ENCODE results near the gene DDX17. TPM values are rescaled to one million over a fixed set of nuclear protein-coding genes. Genes with fewer than 3 reads are reported as not detected.

Gene DDX17
- total RNA-seq, 1 donor from 2014 or later: 651 TPM

GRCh38 chr22:38485783-38486182 is 20.3 kb downstream of the DDX17 start:
- Mint-ChIP-seq H3K27ac (peak overlapping the region; percentile 13), H3K27me3 (no peaks in the 10 kb centered on the region), H3K36me3 (ENCODE audit: insufficient read depth) (peaks cover 65% of the 10 kb centered on the region), H3K4me1 (ENCODE audit: low read depth) (no peaks in the 10 kb centered on the region), H3K9me3 (ENCODE audit: low read depth) (no peaks in the 10 kb centered on the region), H3K4me3 (ENCODE audit: low read depth) (no peak overlapping the region)
- no peak for DNase-seq (ENCODE audit: low spot score, unreplicated experiment)
- no peak for TF ChIP-seq CTCF (IDR thresholded peaks at IDR 0.05; ENCODE audit: unreplicated experiment)

- Mint-ChIP-seq H3K4me3 (ENCODE audit: low read depth) (no peak overlapping the region), H3K4me1 (ENCODE audit: low read depth) (peaks cover 3% of the 10 kb centered on the region), H3K36me3 (ENCODE audit: insufficient read depth) (peaks cover 51% of the 10 kb centered on the region), H3K9me3 (ENCODE audit: low read depth) (no peaks in the 10 kb centered on the region), H3K27me3 (no peaks in the 10 kb centered on the region), H3K27ac (peak overlapping the region; percentile 20)
- TF ChIP-seq CTCF (IDR thresholded peaks at IDR 0.05; ENCODE audit: unreplicated experiment): no peak
- DNase-seq (ENCODE audit: low spot score, unreplicated experiment): no peak
Measured at GRCh38 chr22:38484244-38484643, 21.9 kb downstream of the DDX17 start.

DNA sequence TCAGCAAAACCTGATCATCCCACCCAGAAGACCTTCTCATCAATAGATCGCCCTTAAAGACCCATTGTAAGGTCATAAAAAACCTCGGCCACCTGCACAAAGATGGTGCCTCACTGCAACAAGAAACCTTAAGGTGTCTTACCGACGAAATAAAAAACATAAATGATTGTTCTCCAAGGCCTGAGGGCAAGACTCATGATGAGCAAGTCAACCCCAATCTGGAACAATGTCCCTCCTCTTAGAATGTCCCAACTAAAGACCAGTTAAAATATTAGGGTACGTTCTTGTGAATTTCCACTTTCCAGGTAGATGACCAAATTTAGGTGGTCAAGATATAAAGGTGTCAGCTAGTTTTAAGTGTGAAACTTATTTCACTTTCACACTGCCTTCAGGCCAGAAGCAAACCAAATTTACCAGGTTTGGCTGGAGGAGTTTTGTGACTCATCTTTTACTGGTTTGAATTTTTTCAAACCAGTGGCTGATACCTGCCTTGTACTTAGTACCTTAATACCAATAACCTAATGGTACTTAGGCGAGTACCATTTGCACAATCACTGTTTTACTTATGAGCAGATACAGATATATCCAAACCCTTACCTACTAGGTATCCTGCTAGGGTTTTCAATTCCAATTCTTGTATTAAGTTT is 23.3 kb downstream of the DDX17 start:
- peaks cover 4% of the 10 kb centered on the region for H3K4me1 Mint-ChIP-seq (ENCODE audit: low read depth)
- H3K36me3 Mint-ChIP-seq (ENCODE audit: insufficient read depth): peaks cover 43% of the 10 kb centered on the region
- TF ChIP-seq CTCF (IDR thresholded peaks at IDR 0.05; ENCODE audit: unreplicated experiment): no peak
- H3K4me3 Mint-ChIP-seq (ENCODE audit: low read depth): no peak overlapping the region
- no peak overlapping the region for H3K27ac Mint-ChIP-seq
- DNase-seq (ENCODE audit: low spot score, unreplicated experiment): no peak
- no peaks in the 10 kb centered on the region for H3K9me3 Mint-ChIP-seq (ENCODE audit: low read depth)
- H3K27me3 Mint-ChIP-seq: no peaks in the 10 kb centered on the region

GRCh38 chr22:38481871-38482332 is 24.2 kb downstream of the DDX17 start:
- peaks cover 43% of the 10 kb centered on the region for H3K36me3 Mint-ChIP-seq (ENCODE audit: insufficient read depth)
- no peaks in the 10 kb centered on the region for H3K27me3 Mint-ChIP-seq
- DNase-seq (ENCODE audit: low spot score, unreplicated experiment): no peak
- H3K4me1 Mint-ChIP-seq (ENCODE audit: low read depth): peaks cover 11% of the 10 kb centered on the region
- peak overlapping the region; percentile 83 for H3K27ac Mint-ChIP-seq
- H3K9me3 Mint-ChIP-seq (ENCODE audit: low read depth): no peaks in the 10 kb centered on the region
- TF ChIP-seq CTCF (IDR thresholded peaks at IDR 0.05; ENCODE audit: unreplicated experiment): no peak
- no peak overlapping the region for H3K4me3 Mint-ChIP-seq (ENCODE audit: low read depth)

- Mint-ChIP-seq H3K4me3 (ENCODE audit: low read depth) (no peak overlapping the region), H3K4me1 (ENCODE audit: low read depth) (peaks cover 11% of the 10 kb centered on the region), H3K36me3 (ENCODE audit: insufficient read depth) (peaks cover 39% of the 10 kb centered on the region), H3K27ac (peak overlapping the region; percentile 92), H3K27me3 (no peaks in the 10 kb centered on the region), H3K9me3 (ENCODE audit: low read depth) (no peaks in the 10 kb centered on the region)
- no peak for DNase-seq (ENCODE audit: low spot score, unreplicated experiment)
- no peak for TF ChIP-seq CTCF (IDR thresholded peaks at IDR 0.05; ENCODE audit: unreplicated experiment)
Measured at GRCh38 chr22:38481162-38481870, 24.8 kb downstream of the DDX17 start.
